SK-N-SH (cell line): ENCODE data around the gene BCAN.

Experiments
- ELF1 ChIP-seq: IDR thresholded peaks from 2 replicates; pipeline ENCODE4 v1.4.0; 2012
- EP300 ChIP-seq, 2 experiments: IDR thresholded peaks; 2 replicates each; pipeline versions ENCODE4 v1.4.0 to v1.6.1; 2012; ENCODE audit warnings: borderline replicate concordance in 1 of 2, low read depth in 1 of 2, low read length in 1 of 2
- GABPA ChIP-seq: IDR thresholded peaks from 2 replicates; pipeline ENCODE4 v1.4.0; 2012; ENCODE audit warnings: low read depth, mild to moderate bottlenecking
- RAD21 ChIP-seq: IDR thresholded peaks from 2 replicates; pipeline ENCODE4 v1.6.1; 2012; ENCODE audit warnings: mild to moderate bottlenecking, low read length
- TAF1 ChIP-seq: IDR thresholded peaks from 2 replicates; pipeline ENCODE4 v1.6.1; 2012; ENCODE audit warnings: low read depth, mild to moderate bottlenecking, low read length, moderate library complexity, borderline replicate concordance
- TF ChIP-seq, protein P1 (sequence below): fragments of 200-600 bp; sonication (generic); IDR thresholded peaks from 2 replicates; pipeline ENCODE4 v1.6.1; 2017; ENCODE audit warnings: antibody characterized with exemption, mild to moderate bottlenecking, moderate library complexity

DNA sequence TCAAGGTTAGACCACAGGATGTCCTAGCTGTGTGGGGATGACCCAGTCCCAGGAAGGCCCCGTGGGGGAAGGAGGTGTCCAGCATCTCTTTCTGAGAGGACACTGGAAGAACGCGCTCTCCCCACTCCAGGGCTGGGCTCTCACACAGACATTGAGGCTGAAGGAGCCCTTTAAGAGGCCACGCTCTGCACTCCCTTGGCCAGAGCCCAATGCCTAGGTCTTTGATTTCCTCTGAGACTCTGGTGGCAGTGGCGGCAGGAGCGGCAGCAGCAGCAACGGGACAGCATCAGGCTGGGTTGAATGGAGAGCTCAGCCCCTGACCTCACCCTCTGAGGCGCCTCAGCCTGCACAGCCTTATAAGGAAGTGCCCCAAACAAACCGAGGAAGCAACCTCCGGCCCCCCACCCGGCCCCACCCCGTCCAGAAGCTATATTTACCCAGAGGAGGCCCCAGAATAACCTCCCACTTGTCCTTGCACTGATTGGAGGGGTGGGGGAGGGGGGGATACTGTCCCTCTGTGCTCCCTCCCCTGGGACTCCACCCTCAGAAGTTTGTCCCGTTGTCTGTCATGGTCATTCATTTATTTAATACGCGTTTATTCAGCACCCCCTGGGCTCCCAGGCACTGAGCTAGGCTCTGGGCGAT is 23.0 kb downstream of the BCAN start:
- TF ChIP-seq, protein P1, sequence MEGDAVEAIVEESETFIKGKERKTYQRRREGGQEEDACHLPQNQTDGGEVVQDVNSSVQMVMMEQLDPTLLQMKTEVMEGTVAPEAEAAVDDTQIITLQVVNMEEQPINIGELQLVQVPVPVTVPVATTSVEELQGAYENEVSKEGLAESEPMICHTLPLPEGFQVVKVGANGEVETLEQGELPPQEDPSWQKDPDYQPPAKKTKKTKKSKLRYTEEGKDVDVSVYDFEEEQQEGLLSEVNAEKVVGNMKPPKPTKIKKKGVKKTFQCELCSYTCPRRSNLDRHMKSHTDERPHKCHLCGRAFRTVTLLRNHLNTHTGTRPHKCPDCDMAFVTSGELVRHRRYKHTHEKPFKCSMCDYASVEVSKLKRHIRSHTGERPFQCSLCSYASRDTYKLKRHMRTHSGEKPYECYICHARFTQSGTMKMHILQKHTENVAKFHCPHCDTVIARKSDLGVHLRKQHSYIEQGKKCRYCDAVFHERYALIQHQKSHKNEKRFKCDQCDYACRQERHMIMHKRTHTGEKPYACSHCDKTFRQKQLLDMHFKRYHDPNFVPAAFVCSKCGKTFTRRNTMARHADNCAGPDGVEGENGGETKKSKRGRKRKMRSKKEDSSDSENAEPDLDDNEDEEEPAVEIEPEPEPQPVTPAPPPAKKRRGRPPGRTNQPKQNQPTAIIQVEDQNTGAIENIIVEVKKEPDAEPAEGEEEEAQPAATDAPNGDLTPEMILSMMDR = no peak
- no peak for TF ChIP-seq TAF1
- TF ChIP-seq RAD21 = no peak
- TF ChIP-seq GABPA = no peak
- TF ChIP-seq ELF1 = no peak
- no peak for TF ChIP-seq EP300 (IDR thresholded peaks at IDR 0.05; ENCODE audit: borderline replicate concordance in 1 of 2, low read depth in 1 of 2, low read length in 1 of 2)
